Medulla oblongata (tissue), 1 donor: ENCODE data around the gene LCP2.
A peak's percentile ranks its signal among the peaks of the same experiment; 100 is the strongest.

Experiments
- DNase-seq: peaks from one replicate; pipeline ENCODE4 v3.0.0-alpha.2; 2015; ENCODE audit errors: extremely low spot score

LCP2 gene

DNA sequence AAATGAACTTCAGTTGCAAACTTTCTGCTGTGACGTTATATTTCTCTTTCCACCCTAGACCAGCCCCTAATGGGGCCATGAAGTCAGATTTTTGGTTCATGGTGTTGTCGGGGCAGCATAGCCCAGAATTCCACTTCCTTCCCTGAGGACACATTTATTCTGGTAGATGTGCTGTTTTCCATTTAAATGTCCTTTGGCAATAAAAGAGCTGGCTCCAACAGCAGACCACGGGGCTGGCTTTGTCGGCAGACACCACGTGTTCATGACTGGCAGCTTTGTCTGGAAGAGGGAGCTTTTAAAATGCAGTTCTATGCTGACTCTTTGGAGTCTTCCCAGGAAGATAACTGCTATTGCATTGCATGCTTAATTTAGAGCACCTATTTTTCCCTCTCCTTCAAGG, 17.6 kb upstream of the LCP2 start:
- DNase-seq = peak; percentile 96

DNA sequence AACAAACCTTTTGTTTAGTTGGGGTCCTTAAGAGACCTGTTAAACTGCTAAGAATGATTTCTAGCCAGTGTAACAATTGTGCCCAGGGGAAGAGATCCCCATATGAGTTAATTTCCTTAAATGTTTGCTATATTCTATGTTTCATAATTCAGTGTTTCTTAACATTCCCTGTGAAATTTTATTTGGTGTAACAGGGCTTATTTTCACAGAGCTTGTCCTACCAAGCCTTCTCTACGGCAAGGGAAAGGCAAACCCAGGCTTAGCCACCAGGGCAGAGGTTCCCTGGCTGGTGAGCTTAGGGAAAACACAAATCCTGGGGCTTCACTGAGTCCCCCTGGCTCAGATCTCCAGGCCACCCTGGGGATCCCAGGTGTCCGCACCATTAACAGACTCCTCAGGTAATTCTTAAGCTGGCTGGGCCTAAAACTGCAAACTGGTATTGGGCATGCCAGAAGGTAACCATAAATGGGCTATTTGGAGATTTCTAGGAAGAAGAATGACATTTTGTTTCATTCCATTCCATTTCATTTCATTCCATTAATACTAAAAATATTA, 17.0 kb upstream of the LCP2 start:
- DNase-seq = no peak

DNA sequence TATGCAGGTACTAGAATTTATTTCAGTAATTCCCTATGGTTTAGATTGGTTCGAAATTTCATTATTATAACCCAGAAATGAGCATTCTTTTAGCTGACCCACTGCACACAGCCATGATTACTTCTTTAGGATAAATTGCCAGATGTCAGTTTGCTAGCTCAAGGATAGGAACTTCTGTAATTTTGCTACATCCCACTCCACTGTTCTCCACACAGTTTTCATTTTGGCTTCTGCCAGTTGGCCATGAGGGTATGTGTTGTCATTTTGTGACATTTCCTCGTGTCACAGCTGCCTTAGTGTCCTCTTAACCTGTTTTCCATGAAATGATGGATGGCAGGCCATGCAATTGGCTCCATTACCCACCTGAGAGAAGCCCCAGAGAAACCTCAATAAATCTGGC, 16.2 kb upstream of the LCP2 start:
- no peak for DNase-seq

DNA sequence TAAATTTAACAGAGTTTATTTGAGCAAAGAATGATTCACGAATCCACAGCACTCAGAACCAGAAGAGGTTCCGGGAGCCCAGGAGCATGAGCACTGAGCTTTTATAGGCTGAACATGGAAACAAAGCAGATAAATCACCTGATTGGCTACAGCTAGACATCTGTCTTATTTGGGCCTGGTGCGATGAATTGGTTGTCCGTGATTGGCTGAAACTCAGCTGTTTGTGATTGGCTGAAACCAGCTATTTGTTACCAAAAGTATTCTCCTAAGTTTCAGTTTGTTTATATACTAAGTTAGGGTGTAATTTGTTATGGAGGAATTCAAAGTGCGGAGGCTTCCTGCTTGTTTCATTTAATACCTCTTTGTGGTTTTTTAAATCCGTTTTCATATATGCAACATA, 15.8 kb upstream of the LCP2 start:
- DNase-seq = no peak

DNA sequence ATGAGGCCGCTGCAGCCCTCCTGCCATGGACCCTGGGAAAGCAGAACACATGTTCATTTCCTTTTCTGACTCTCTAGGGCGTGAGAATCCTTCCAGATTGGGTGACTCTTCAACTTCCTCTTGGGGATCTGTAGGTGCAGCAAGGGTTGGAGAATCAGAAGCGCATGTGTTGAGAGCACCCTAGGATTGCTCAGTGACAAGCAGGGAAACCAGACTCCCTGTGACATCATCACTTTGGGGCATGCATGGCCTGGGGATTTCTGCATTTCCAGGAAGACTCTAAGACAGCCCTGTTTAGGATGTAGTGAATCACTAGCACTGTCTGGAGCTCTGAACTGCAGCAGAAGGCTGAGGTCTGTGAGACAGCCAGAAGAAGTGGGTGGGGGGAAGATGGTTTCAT, 15.1 kb upstream of the LCP2 start:
- peak; percentile 60 for DNase-seq

DNA sequence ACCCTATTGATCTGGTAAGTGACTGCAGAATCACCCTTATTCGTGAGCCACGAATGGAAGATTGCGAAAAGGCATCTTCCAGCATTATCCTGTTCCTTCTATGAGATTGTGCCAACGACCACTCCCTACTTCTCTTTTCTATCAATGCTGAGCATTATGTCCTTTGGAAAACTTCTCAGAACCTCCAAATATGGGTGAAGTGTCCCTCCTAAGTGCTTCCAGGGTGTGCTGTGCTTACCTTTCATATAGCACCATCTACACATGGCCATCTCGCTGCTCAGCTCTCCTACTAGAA, 14.7 kb upstream of the LCP2 start:
- no peak for DNase-seq

DNA sequence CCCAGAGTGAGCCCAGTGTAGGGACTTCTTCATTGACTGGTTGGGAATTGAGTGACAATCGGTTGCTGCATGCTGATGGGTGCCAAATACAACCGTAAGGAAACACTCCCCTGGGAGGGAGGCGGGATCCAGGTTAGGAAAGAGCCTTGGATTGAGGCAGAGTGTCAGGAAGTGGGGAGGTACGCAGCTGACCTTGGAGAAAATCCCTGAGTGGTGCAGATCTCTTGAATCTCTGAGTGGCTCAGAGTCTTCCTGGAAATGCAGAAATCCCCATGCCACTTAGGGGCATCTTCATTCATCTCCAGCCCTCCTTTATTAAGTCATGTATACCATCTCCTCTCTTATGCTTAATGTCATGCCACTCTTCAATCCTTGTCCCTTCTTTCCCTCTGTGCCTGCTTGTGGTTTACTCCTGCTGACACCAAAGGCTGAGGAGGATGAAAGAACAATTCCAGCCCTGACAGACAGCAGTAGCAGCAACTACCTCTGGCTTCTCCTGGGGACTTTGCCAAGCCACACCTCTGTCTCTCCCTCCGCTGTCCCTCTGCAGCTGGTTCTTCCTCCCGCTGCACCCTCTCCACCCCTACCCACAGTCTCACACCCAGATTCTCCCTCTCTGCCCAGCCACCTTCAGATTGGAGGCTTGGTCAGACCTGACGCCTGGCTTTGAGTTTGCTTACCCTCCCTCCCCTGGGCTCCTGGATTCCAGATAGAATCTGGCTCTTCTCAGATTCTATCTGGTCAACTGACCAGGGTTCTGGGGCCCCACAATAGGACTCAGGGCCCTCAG, 14.1 kb upstream of the LCP2 start:
- no peak for DNase-seq

DNA sequence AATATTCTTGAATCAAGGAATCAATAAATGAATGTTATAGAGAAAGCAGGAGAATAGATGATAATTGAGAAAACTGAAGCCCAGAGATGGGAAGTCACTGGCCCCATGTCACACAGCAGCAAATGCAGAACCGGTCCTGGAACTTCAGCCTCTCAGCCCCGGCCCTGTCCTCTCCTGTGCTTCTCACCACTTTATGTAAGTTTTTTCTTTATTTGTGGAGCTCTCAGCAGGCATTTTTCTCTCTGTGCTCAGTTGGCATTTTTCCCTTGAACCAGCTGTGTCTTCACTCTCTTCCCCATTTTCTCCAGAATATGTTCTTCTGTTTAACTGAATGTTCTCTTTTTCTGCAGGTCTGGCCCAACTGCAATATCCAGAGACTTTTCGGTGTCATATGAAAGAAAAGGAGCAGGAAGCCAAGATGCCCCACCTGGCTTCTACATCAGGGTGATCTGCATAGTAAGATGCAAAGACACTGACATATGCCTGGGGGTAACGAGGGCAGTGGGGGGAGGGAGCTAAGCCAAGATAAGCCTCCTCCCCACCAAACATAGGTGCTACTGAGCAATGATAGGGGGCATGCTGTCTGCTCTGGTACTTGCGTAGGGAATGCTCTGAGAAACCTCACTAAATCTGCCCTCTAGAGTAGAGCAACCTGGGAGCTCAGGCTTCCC, 12.8 kb upstream of the LCP2 start:
- DNase-seq = no peak

DNA sequence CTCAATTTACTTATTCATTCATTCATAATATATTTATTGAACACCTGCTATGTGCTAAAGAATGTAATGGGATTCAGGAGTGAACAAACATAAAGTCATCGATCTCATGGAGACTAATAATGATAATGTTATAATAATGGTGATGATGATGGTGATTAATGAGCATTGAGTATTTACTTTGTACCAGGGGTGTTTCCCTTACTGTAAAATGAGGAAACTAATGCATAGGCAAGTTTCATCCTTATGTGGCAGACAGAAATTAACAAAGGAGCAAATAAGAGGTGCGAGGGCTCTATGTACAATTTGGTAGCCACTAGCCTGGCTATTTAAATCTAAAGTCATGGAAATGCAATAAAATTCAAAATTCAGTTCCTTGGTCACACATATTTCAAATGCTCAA, 11.1 kb upstream of the LCP2 start:
- no peak for DNase-seq

DNA sequence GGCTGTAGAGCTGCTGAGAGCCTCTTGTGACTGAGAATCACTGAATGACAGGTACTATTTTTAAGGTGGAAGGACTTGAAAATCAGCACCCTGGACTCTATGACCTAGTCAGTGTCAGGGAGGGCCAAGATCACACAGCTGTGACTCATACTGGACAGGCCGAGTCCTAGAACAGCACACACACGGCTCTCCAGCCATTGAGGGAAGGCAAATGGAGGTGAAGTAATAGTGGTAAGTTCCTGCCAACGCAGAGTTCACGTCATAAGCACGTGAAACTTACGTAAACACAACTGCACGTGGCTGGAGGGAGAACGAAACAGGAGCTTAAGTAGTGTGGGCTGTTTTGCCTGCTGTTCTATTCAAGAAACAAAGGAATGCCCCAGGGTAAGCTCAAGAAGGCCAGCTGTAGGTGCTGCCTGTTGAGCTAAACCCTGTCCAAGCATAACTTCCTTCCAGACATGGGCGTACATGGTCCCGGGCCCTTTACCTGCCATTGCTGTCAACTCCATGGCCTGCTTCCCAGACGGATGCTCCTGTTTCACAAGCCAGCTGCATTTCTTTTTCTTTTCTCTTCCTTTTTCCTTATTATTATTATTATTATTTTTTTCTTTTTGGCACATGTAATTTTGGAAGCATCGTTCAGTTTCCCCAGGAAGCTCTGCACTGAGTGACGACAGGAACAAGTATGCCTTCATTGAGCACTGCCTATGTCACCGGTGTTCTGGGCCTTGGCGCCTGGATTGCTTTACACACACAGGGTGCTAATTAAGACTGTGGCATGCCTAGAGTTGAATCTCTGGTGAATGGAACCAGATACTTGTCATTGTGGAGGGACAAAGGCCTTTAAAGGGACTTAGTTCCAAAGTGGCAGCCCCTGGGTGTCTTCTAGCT, 10.2 kb upstream of the LCP2 start:
- DNase-seq = peak; percentile 66

DNA sequence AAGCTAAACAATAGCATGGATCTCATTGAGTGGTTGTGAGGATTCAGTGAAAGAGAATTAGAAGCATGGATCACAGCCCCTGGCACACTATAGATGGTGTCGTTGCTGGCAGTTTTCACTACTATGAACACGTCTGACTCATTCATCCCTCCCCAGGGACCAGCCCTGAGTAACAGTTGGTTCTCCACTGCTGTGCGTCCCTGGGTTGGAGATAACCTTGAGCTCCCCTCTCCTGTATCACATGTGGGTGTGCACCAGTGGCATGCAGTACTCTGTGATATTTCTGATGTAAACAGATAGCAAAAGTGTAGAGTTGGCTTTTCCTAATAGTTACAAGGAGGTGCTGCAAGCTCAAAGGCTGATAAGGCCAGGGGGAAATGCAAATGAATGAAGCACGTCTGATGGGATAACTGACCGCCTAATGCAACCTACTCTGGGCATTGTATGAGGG, 8.8 kb upstream of the LCP2 start:
- DNase-seq = no peak

DNA sequence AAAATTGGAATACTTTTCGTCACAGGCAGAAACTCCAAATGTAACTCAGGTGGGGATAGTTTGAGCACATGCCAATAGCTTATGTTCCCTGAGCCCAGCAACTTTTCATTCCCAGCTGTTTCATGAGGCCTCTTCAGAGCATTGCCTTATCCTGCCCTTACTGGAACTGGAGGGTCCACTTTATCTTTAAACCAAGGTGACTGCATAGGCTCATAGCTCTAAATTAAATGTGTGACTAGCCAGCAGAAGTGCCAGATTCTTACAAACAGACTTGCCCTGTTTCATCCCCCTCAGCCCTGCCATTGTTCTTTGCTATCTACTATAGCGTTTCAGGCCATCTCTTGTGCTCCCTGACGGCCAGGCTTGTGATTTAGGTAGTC, 8.1 kb upstream of the LCP2 start:
- DNase-seq = no peak

DNA sequence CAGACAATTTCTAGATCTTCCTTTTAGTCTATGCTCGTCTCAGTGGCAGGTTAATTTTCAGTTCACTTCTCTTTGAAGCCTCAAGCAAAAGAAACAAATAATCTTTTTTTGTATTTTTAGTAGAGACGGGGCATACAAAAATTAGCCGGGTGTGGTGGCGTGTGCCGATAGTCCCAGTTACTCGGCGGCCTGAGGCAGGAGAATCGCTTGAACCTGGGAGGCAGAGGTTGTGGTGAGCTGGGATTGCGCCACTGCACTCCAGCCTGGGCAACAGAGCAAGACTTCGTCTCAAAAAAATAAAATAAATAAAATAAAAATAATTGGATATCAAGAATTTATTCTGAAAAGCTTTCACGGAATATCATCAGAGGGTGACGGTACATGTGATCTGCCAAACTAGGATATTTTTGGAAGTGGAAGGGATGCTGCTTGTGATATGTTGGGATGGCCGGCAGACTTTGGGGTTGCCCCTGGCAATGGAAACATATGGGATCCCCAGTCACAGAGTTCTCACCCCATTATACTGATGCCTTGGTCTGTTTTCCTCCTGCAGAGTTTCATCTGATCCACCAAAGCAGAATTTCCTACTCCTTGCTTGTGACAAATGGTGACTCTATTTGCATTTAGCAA, 7.6 kb upstream of the LCP2 start:
- DNase-seq = no peak

DNA sequence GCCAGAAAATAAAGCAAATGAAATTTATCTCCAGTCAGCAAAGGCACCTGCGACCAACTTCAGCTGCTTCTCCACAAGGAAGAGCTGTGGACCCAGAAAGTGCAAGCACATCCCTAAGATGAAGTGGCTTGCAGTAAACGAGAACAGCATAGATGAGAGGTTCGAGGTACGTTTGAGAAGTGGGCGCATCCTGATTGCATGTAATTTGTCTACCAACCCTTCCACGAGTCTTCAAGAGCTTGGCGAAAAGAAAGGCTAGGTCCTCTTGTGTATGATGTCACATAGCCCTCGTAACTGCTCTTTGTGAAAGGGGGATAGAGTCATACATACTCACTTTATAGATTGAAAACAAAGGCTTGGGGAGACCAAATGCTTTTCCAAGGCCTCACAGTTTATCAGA, 6.0 kb upstream of the LCP2 start:
- no peak for DNase-seq

DNA sequence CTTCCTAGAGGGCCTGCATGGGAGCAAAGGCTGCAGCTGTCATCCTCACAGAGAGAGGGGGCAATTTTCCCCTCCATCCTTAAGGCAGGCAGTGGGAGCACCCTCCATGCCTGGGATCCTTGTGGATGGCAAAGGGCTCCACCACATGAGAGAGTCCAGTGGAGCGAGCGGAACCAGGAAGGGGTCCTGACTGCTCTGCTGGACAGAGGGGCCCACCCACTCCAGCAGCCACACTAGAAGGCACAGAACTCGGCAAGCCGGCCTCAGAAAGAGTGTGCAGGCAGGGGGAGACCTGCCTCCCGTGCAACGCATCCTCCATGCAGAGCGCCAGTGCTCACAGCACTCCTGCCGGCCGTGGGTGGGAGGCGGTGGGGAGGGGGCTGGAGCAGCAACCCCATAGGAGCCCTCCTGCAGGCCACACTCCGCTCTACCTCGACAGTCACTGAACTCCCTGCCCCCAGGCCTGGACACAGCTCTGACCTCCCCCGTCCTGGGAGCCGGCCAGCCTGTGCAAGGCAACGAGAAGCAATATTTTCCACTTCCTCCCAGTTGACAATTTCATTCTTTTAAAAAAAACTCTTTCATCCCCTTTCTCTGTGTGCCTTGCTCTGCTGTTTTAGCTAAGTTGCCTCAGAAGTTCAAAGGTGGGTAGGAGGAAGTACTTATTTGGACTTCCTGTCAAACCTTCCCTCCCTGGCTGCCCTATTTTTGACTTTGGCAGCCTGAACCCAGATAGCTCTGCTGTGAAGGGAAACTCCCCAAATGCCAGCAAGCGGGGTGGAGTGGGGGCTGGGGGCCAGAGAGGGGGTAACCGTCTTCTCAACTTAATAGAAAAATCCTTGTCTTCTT, 5.3 kb upstream of the LCP2 start:
- DNase-seq = peak; percentile 64

DNA sequence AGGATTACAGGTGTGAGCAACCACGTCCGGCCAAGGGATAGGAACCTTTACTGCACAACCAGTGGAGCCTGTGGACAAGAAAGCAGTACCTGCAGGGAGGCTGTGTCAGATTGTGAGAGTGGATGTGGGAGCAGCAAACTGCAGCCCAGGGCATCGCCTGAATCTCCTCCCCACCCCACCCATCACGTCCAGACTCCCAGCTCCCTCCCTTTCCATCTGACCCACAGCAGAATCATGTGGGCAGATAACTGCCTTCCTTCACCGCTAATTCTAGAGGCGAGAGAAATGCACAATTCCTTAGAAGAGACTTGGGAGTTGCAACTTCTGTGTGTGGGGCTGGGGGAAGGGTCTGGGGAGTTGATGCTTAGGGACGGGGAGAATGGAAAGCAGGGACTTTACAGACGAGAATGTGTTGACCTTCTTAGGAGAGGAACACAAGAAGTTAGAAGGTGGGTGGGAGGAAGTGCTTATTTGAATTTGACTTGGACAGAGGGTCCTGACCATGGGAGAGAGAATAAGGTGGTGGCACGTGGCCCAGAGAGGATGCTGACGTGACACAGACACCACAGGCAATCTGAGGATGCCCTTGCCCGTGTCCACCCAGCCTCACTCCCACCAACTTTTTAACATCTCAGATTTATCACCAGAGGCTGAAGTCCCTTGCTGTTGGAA, 4.5 kb upstream of the LCP2 start:
- DNase-seq = no peak

DNA sequence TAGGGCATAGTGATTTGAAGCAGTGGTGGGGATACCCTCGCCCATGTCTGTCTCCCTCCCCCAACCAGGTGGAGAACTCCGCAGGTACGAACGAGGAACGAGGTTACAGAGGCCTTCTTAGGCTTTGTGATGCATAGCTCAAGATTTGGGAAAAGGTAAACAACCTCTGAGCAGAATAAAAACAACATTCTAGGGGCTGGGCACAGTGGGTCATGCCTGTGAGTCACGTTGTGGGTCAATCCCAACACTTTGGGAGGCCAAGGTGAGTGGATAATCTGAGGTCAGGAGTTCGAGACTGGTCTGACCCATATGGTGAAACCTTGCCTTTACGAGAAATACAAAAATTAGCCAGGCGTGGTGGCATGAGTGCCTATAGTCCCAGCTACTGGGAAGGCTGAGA, 3.6 kb upstream of the LCP2 start:
- no peak for DNase-seq

DNA sequence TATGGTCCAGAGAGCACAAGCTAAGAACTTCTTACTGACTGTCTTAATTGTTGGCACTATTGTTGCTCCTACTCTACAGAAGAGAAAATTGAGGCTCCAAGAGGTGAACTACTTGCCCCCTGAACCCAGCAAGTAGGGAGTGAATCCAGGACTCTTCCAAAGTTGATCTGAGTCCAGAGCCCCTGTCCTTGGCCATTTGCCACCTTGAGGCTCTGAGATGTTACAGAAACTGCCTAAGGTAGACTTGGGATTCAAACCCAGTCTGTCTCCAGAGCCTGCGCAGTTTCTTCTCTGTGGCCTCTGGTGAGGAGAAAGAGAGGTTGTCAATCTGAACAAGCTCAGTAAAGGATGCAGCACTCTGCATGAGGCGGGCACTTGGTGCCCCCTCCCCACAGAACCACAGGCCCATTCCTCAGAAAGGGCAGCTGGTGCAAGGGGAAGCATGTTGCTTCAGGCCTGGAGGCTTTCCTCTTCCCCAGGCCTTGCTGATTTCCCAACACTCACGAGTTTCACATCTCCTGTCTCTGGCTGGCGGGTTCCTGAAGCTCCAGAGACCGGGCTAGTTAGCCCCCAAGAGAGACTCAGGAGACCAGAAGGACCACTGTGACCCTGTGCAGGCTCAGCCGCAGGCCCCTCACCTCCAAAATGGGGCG, 2.9 kb upstream of the LCP2 start:
- peak; percentile 63 for DNase-seq

DNA sequence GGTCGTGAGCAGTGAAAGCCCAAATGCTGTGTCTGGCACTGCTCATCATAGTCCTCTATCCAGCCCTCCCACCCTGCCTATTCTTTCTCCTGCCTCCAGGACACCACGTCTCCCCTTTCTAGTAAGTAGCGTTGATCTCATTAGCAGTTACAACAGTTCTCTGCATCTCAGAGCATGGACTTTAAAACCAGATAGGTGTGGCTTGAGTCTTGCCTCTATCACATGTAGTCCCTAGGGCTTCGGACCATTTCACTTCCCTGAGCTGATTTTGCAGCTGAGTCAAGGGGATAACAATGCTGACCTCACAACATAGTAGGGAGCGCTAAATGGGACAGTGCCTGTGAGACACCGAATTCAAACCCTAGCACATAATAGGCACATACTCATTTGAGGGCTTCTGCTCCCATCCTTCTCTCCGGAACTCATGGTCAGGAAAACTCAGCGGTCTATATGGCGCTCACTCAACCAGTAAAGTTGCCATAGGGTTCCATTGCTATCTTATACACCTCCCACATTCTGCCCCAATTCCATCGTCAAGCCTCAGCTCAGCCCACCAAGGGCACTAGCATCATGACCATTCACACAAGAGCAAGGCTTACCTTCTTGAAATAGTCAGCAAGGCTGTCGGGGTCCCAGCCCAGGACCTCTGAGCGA, 515 bp downstream of the LCP2 start:
- DNase-seq = no peak
